ENCODE measurements around the gene GLS. TPM values are rescaled to one million over a fixed set of nuclear protein-coding genes. Genes with fewer than 3 reads are reported as not detected.

The GLS gene
- total RNA-seq, 1 donor from 2014 or later: 116 TPM

- Mint-ChIP-seq H3K27ac (no peak overlapping the region), H3K27me3 (no peaks in the 10 kb centered on the region), H3K9me3 (ENCODE audit: low read depth) (no peaks in the 10 kb centered on the region)
Measured at GRCh38 chr2:190997526-190998113, 117.0 kb downstream of the GLS start.

DNA sequence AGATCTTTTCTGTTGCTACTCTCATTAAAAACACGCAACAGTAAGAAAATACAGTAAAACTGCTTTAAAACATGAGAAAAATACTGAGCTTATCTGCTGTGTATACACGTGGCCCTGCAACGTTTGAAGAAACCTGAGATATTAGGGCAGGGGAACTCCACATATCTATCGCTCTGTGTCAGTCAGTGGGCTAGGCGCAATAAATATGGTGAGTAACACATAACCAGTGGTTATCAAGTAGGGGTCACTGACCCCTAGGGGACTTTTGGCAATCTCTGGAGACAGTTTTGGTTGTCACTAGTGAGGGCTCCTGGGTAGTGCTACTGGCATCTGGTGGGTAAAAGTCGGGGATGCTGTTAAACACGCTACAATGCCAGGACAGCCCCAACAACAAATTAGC lies 118.4 kb downstream of the GLS start:
- peaks cover 10% of the 10 kb centered on the region for H3K4me1 Mint-ChIP-seq (ENCODE audit: low read depth)
- no peak for DNase-seq (ENCODE audit: low spot score, unreplicated experiment)
- H3K9me3 Mint-ChIP-seq (ENCODE audit: low read depth): no peaks in the 10 kb centered on the region
- TF ChIP-seq, protein P1, sequence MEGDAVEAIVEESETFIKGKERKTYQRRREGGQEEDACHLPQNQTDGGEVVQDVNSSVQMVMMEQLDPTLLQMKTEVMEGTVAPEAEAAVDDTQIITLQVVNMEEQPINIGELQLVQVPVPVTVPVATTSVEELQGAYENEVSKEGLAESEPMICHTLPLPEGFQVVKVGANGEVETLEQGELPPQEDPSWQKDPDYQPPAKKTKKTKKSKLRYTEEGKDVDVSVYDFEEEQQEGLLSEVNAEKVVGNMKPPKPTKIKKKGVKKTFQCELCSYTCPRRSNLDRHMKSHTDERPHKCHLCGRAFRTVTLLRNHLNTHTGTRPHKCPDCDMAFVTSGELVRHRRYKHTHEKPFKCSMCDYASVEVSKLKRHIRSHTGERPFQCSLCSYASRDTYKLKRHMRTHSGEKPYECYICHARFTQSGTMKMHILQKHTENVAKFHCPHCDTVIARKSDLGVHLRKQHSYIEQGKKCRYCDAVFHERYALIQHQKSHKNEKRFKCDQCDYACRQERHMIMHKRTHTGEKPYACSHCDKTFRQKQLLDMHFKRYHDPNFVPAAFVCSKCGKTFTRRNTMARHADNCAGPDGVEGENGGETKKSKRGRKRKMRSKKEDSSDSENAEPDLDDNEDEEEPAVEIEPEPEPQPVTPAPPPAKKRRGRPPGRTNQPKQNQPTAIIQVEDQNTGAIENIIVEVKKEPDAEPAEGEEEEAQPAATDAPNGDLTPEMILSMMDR (IDR thresholded peaks at IDR 0.05; ENCODE audit: unreplicated experiment): no peak
- H3K4me3 Mint-ChIP-seq (ENCODE audit: low read depth): no peak overlapping the region
- H3K27me3 Mint-ChIP-seq: no peaks in the 10 kb centered on the region
- H3K36me3 Mint-ChIP-seq (ENCODE audit: insufficient read depth): peaks cover 70% of the 10 kb centered on the region
- H3K27ac Mint-ChIP-seq: peak overlapping the region; percentile 41

More at GRCh38 chr2:190997526-190998113, 117.0 kb downstream of the GLS start:
- no peak for DNase-seq (ENCODE audit: low spot score, unreplicated experiment)
- H3K4me3 Mint-ChIP-seq (ENCODE audit: low read depth): no peak overlapping the region
- TF ChIP-seq, protein P1 (IDR thresholded peaks at IDR 0.05; ENCODE audit: unreplicated experiment): no peak
- H3K4me1 Mint-ChIP-seq (ENCODE audit: low read depth): peaks cover 11% of the 10 kb centered on the region
- H3K36me3 Mint-ChIP-seq (ENCODE audit: insufficient read depth): peaks cover 66% of the 10 kb centered on the region

DNA sequence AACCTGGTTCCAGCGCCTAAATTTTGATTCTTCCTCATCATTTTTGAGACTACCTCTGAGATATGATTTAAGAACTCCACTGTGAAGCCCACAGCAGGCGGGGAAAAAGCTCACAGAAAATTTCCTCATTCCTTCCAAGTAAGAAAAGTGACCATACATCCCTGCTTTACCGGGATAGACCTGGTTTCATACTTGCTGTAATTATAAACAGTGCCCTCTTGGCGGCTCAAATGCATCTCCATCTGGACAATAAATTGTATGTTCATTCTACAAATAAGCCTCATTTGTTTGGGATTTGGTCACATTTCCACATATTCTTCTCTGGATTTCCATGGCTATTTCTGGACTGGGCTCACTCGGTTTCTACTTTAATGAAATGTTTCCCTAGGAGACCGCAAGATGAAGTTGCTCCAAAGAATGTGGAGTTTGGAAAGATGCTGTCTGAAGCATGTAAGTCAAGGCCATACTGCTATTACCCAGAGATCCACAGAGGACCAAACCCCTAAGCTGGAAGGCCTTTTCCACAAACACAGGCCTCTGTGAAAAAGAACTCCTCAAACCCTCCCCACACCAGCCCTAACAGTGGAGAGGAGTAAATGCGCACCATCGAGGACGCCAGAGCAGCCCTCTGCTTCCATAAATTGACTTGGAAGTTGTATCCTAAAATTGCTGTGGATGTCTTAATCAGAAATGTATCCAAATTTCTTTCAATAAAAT lies 119.5 kb downstream of the GLS start:
- Mint-ChIP-seq H3K4me1 (ENCODE audit: low read depth) (peaks cover 10% of the 10 kb centered on the region), H3K27me3 (no peaks in the 10 kb centered on the region), H3K27ac (no peak overlapping the region), H3K9me3 (ENCODE audit: low read depth) (no peaks in the 10 kb centered on the region), H3K4me3 (ENCODE audit: low read depth) (no peak overlapping the region), H3K36me3 (ENCODE audit: insufficient read depth) (peaks cover 73% of the 10 kb centered on the region)
- DNase-seq (ENCODE audit: low spot score, unreplicated experiment): no peak
- TF ChIP-seq, protein P1 (IDR thresholded peaks at IDR 0.05; ENCODE audit: unreplicated experiment): no peak

DNA sequence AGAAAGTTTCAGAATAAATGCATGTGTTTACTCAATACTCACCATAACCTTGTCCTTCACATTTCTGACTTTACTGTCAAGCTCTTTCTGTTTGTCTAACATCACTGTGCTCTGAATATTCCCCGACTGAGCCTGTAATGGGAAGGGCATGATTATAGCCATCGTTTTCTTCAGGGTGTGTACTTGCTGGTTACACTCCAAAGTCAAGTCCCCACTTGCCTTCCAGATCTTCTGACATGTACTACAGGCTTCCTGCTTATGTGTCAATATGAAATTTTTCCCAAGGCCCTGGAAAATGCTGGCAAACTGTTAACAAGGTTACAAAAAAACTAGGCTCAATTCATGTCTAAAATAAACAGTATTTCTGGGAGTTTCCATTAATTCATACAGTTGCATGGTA lies 120.4 kb downstream of the GLS start:
- no peak for DNase-seq (ENCODE audit: low spot score, unreplicated experiment)
- Mint-ChIP-seq H3K9me3 (ENCODE audit: low read depth) (no peaks in the 10 kb centered on the region), H3K27me3 (no peaks in the 10 kb centered on the region), H3K4me1 (ENCODE audit: low read depth) (peaks cover 10% of the 10 kb centered on the region), H3K4me3 (ENCODE audit: low read depth) (no peak overlapping the region), H3K36me3 (ENCODE audit: insufficient read depth) (peaks cover 68% of the 10 kb centered on the region), H3K27ac (peak overlapping the region; percentile 38)
- TF ChIP-seq, protein P1 (IDR thresholded peaks at IDR 0.05; ENCODE audit: unreplicated experiment): no peak

DNA sequence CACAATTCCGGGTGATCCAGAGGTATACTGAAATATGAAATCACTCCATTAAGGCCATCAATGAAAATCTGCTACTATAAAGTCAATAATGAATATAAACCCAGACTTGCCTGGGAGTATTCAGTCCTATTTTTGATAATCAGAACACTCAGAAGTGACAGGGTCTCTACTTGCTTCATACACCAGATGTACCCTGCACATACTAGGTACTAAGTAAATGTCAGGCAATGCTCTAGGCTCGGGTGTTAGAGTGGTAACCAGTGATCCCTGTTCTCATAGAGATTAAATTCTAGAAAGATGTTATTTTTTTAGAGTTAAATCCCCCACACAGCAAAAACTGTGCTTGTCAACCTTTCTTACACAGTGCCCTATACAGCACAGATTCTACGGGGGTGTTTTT lies 121.0 kb downstream of the GLS start:
- H3K9me3 Mint-ChIP-seq (ENCODE audit: low read depth): no peaks in the 10 kb centered on the region
- no peak overlapping the region for H3K4me3 Mint-ChIP-seq (ENCODE audit: low read depth)
- H3K27ac Mint-ChIP-seq: peak overlapping the region; percentile 38
- H3K27me3 Mint-ChIP-seq: no peaks in the 10 kb centered on the region
- peaks cover 10% of the 10 kb centered on the region for H3K4me1 Mint-ChIP-seq (ENCODE audit: low read depth)
- TF ChIP-seq, protein P1 (IDR thresholded peaks at IDR 0.05; ENCODE audit: unreplicated experiment): no peak
- H3K36me3 Mint-ChIP-seq (ENCODE audit: insufficient read depth): peaks cover 68% of the 10 kb centered on the region
- no peak for DNase-seq (ENCODE audit: low spot score, unreplicated experiment)
